Measurements from ENCODE around the gene BMERB1.

BMERB1 gene

DNA sequence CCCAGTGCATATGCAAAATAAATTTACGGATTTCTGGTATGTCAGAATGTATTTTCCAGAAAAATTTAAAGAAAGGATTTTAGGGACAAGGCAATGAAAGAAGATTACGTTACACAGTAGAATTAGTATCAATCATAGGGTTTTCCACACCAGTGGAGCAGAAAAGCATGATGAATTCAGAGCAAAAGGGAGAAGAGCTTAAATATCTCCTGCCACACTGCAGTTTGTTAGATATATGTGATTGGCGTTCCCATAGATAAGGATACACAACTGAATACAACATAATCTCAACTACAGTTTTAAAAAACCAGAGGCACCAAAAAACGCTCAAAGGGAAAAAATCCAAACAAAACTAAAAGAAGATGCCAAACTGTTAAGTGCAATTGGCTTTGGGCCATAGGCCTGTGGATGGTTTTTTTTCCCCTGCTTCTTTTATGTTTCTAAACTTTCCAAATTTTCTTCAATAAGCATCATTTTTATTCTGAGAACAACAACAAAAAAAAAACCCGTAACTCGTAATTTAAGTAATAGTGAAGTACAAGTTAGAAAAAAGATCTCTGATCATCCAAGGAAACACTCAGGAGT lies 186.3 kb downstream of the BMERB1 start:
- DNase-seq: no peak

- DNase-seq: no peak
Measured at GRCh38 chr16:15621456-15621855, 187.1 kb downstream of the BMERB1 start.

- no peak for DNase-seq
Measured at GRCh38 chr16:15621889-15622288, 187.5 kb downstream of the BMERB1 start.

GRCh38 chr16:15631730-15632409 lies 197.5 kb downstream of the BMERB1 start:
- DNase-seq: no peak

DNA sequence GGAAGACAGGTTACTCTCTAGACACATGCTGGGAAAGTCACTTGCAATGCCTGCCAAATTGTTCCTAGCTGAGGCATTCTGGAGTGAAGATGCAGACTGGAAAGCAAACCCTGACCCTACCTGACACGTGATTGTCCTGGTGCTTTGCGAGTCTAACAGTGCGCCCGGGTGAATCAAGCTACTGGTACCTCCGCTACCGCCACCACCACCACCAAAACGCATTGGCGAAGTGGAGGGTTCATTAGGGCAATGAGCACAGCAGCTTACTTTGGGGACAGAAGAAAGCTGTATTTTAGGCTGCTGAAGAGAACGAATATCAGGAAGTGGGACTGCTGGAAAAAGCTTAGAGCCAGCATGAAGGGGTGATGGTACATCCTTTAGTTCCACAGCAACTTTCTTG lies 201.5 kb downstream of the BMERB1 start:
- DNase-seq: no peak

DNA sequence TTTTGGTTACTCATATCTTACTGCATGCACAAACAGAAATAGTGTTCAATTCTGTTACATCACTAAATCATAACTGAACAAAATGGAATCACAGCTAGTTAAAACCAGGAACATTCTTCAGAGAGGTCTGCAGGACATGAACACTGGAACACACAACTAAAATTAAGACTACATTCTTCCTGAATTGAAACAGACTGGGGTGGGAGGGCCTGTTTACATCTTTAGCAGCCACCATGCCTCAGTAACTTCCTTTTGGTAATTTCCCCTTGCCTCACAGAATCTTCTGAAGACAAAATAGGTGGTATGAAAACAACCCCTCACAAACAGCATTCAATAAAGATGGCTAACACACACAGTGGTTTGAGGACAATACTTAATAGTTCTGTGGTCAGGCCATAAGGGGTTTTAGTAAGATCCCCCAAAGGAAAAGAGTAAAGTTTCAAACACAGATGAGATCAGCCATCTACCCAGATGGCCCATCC lies 202.0 kb downstream of the BMERB1 start:
- no peak for DNase-seq

Measured in effector CD8-positive, alpha-beta T cell (primary cell).